WTC11 (cell line): ENCODE measurements around the gene SPIB.

ENCODE experiments used
- CREB1 ChIP-seq: sonication (generic); formaldehyde crosslinking; IDR thresholded peaks from 2 replicates; pipeline ENCODE4 v1.8.0; 2023; ENCODE audit warnings: mild to moderate bottlenecking, missing genetic modification reagents
- MAX ChIP-seq: sonication (generic); formaldehyde crosslinking; IDR thresholded peaks from 2 replicates; pipeline ENCODE4 v1.8.0; 2022; ENCODE audit warnings: mild to moderate bottlenecking, missing genetic modification reagents
- NFYB ChIP-seq: sonication (generic); formaldehyde crosslinking; conservative IDR thresholded peaks from 2 replicates; pipeline ENCODE4 v1.8.0; 2022; ENCODE audit warnings: low read depth, missing genetic modification reagents
- PREB ChIP-seq: sonication (generic); formaldehyde crosslinking; IDR thresholded peaks from 2 replicates; pipeline ENCODE4 v1.8.1; 2022; ENCODE audit warnings: mild to moderate bottlenecking, missing genetic modification reagents, moderate library complexity, borderline replicate concordance
- SMAD3 ChIP-seq: sonication (generic); formaldehyde crosslinking; IDR thresholded peaks from 2 replicates; pipeline ENCODE4 v1.8.0; 2022; ENCODE audit warnings: missing genetic modification reagents, mild to moderate bottlenecking, borderline replicate concordance
- TCF7 ChIP-seq: sonication (generic); formaldehyde crosslinking; IDR thresholded peaks from 2 replicates; pipeline ENCODE4 v1.8.0; 2022; ENCODE audit warnings: mild to moderate bottlenecking, low read depth, missing genetic modification reagents, moderate library complexity
- TEAD4 ChIP-seq: sonication (generic); formaldehyde crosslinking; IDR thresholded peaks from 2 replicates; pipeline ENCODE4 v1.8.0; 2022; ENCODE audit warnings: mild to moderate bottlenecking, missing genetic modification reagents
- ZNF263 ChIP-seq: sonication (generic); formaldehyde crosslinking; IDR thresholded peaks from 2 replicates; pipeline ENCODE4 v1.8.1; 2022; ENCODE audit warnings: low read depth, mild to moderate bottlenecking, moderate library complexity, missing genetic modification reagents
- TF ChIP-seq, protein P1 (sequence below): fragments of 200-600 bp; IDR thresholded peaks from 2 replicates; pipeline ENCODE4 v1.8.0; 2022; ENCODE audit warnings: antibody characterized with exemption
- TF ChIP-seq, protein P2 (sequence below): sonication (generic); formaldehyde crosslinking; IDR thresholded peaks from 2 replicates; pipeline ENCODE4 v1.8.1; 2022; ENCODE audit warnings: missing genetic modification reagents, borderline replicate concordance
- TF ChIP-seq, protein P3 (sequence below): sonication (generic); formaldehyde crosslinking; IDR thresholded peaks from 2 replicates; pipeline ENCODE4 v1.8.1; 2022; ENCODE audit warnings: low read depth, missing genetic modification reagents, borderline replicate concordance
- TF ChIP-seq, protein P4 (sequence below): sonication (generic); formaldehyde crosslinking; conservative IDR thresholded peaks from 2 replicates; pipeline ENCODE4 v1.8.1; 2022; ENCODE audit warnings: mild to moderate bottlenecking, missing genetic modification reagents
- TF ChIP-seq, protein P5 (sequence below): sonication (generic); formaldehyde crosslinking; IDR thresholded peaks from 2 replicates; pipeline ENCODE4 v1.8.1; 2023; ENCODE audit warnings: mild to moderate bottlenecking, missing genetic modification reagents, moderate library complexity
- TF ChIP-seq, protein P6 (sequence below): sonication (generic); formaldehyde crosslinking; IDR thresholded peaks from 2 replicates; pipeline ENCODE4 v1.8.1; 2023; ENCODE audit warnings: mild to moderate bottlenecking, moderate library complexity, missing genetic modification reagents

- TF ChIP-seq MAX (no peak), TCF7 (no peak), ZNF263 (CRISPR knock-in tag) (no peak), TEAD4 (CRISPR knock-in tag) (no peak), CREB1 (CRISPR knock-in tag) (no peak), NFYB (CRISPR knock-in tag) (no peak), PREB (CRISPR knock-in tag) (no peak), SMAD3 (CRISPR knock-in tag) (no peak)
- TF ChIP-seq, protein P1, sequence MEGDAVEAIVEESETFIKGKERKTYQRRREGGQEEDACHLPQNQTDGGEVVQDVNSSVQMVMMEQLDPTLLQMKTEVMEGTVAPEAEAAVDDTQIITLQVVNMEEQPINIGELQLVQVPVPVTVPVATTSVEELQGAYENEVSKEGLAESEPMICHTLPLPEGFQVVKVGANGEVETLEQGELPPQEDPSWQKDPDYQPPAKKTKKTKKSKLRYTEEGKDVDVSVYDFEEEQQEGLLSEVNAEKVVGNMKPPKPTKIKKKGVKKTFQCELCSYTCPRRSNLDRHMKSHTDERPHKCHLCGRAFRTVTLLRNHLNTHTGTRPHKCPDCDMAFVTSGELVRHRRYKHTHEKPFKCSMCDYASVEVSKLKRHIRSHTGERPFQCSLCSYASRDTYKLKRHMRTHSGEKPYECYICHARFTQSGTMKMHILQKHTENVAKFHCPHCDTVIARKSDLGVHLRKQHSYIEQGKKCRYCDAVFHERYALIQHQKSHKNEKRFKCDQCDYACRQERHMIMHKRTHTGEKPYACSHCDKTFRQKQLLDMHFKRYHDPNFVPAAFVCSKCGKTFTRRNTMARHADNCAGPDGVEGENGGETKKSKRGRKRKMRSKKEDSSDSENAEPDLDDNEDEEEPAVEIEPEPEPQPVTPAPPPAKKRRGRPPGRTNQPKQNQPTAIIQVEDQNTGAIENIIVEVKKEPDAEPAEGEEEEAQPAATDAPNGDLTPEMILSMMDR: no peak
- TF ChIP-seq, protein P2, sequence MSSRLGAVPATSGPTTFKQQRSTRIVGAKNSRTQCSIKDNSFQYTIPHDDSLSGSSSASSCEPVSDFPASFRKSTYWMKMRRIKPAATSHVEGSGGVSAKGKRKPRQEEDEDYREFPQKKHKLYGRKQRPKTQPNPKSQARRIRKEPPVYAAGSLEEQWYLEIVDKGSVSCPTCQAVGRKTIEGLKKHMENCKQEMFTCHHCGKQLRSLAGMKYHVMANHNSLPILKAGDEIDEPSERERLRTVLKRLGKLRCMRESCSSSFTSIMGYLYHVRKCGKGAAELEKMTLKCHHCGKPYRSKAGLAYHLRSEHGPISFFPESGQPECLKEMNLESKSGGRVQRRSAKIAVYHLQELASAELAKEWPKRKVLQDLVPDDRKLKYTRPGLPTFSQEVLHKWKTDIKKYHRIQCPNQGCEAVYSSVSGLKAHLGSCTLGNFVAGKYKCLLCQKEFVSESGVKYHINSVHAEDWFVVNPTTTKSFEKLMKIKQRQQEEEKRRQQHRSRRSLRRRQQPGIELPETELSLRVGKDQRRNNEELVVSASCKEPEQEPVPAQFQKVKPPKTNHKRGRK (CRISPR knock-in tag): no peak
- TF ChIP-seq, protein P3, sequence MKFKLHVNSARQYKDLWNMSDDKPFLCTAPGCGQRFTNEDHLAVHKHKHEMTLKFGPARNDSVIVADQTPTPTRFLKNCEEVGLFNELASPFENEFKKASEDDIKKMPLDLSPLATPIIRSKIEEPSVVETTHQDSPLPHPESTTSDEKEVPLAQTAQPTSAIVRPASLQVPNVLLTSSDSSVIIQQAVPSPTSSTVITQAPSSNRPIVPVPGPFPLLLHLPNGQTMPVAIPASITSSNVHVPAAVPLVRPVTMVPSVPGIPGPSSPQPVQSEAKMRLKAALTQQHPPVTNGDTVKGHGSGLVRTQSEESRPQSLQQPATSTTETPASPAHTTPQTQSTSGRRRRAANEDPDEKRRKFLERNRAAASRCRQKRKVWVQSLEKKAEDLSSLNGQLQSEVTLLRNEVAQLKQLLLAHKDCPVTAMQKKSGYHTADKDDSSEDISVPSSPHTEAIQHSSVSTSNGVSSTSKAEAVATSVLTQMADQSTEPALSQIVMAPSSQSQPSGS: no peak
- TF ChIP-seq, protein P4, sequence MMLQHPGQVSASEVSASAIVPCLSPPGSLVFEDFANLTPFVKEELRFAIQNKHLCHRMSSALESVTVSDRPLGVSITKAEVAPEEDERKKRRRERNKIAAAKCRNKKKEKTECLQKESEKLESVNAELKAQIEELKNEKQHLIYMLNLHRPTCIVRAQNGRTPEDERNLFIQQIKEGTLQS (CRISPR knock-in tag): no peak
- TF ChIP-seq, protein P5, sequence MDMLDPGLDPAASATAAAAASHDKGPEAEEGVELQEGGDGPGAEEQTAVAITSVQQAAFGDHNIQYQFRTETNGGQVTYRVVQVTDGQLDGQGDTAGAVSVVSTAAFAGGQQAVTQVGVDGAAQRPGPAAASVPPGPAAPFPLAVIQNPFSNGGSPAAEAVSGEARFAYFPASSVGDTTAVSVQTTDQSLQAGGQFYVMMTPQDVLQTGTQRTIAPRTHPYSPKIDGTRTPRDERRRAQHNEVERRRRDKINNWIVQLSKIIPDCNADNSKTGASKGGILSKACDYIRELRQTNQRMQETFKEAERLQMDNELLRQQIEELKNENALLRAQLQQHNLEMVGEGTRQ: no peak
- TF ChIP-seq, protein P6, sequence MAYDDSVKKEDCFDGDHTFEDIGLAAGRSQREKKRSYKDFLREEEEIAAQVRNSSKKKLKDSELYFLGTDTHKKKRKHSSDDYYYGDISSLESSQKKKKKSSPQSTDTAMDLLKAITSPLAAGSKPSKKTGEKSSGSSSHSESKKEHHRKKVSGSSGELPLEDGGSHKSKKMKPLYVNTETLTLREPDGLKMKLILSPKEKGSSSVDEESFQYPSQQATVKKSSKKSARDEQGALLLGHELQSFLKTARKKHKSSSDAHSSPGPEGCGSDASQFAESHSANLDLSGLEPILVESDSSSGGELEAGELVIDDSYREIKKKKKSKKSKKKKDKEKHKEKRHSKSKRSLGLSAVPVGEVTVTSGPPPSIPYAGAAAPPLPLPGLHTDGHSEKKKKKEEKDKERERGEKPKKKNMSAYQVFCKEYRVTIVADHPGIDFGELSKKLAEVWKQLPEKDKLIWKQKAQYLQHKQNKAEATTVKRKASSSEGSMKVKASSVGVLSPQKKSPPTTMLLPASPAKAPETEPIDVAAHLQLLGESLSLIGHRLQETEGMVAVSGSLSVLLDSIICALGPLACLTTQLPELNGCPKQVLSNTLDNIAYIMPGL (CRISPR knock-in tag): no peak
Measured at GRCh38 chr19:50380137-50380536, 38.6 kb upstream of the SPIB start.
